Hepatocyte (in vitro differentiated cells): ENCODE results near the gene HSD17B2. TPM values are rescaled to one million over a fixed set of nuclear protein-coding genes. Genes with fewer than 3 reads are reported as not detected.

Experiments used
- DNase-seq: peaks from one replicate; pipeline ENCODE4 v3.0.0-alpha.2; 2016; ENCODE audit warnings: low spot score
- H2AFZ ChIP-seq: fragments of 200-600 bp; sonication (generic); 2 replicates; pipeline ENCODE4 v1.6.0; 2016; ENCODE audit warnings: antibody characterized with exemption, mild to moderate bottlenecking
- H3K27ac ChIP-seq: fragments of 200-600 bp; sonication (generic); 2 replicates; pipeline ENCODE4 v1.5.1; 2016; ENCODE audit warnings: mild to moderate bottlenecking
- H3K27me3 ChIP-seq: fragments of 200-600 bp; sonication (generic); 2 replicates; pipeline ENCODE4 v1.6.1; 2016
- H3K36me3 ChIP-seq: fragments of 200-600 bp; sonication (generic); replicated peaks from 2 replicates; pipeline ENCODE4 v1.5.1; 2016; ENCODE audit warnings: low read depth; ENCODE audit not compliant: insufficient read depth
- H3K4me1 ChIP-seq: fragments of 200-600 bp; sonication (generic); 2 replicates; pipeline ENCODE4 v1.5.1; 2016; ENCODE audit warnings: mild to moderate bottlenecking, moderate library complexity; ENCODE audit not compliant: insufficient read depth
- H3K4me2 ChIP-seq: fragments of 200-600 bp; sonication (generic); 2 replicates; pipeline ENCODE4 v1.6.0; 2016
- H3K4me3 ChIP-seq: fragments of 200-600 bp; sonication (generic); 2 replicates; pipeline ENCODE4 v1.5.1; 2016; ENCODE audit warnings: mild to moderate bottlenecking
- H3K79me2 ChIP-seq: fragments of 200-600 bp; sonication (generic); 2 replicates; pipeline ENCODE4 v1.6.0; 2017; ENCODE audit warnings: mild to moderate bottlenecking
- H3K9me2 ChIP-seq: fragments of 200-600 bp; sonication (generic); replicated peaks from 2 replicates; pipeline ENCODE4 v1.6.0; 2017; ENCODE audit warnings: mild to moderate bottlenecking; ENCODE audit not compliant: insufficient read depth
- H3K9me3 ChIP-seq: fragments of 200-600 bp; sonication (generic); 2 replicates; pipeline ENCODE4 v1.5.1; 2016; ENCODE audit warnings: low read depth, mild to moderate bottlenecking
- H4K20me1 ChIP-seq: fragments of 200-600 bp; sonication (generic); 2 replicates; pipeline ENCODE4 v1.6.0; 2016; ENCODE audit warnings: mild to moderate bottlenecking; ENCODE audit not compliant: insufficient read depth, poor library complexity, severe bottlenecking
- CTCF ChIP-seq: fragments of 200-600 bp; sonication (generic); IDR thresholded peaks from 2 replicates; pipeline ENCODE4 v1.5.1; 2016; ENCODE audit warnings: antibody characterized with exemption, mild to moderate bottlenecking; ENCODE audit not compliant: poor library complexity
- EZH2 ChIP-seq: fragments of 200-600 bp; sonication (generic); IDR thresholded peaks from 2 replicates; pipeline ENCODE4 v1.6.1; 2016; ENCODE audit warnings: antibody characterized with exemption, mild to moderate bottlenecking, borderline replicate concordance
- EZH2phosphoT487 ChIP-seq: fragments of 200-600 bp; sonication (generic); IDR thresholded peaks from one replicate; pipeline ENCODE4 v1.6.1; 2018; ENCODE audit warnings: antibody characterized with exemption, mild to moderate bottlenecking, low read depth, moderate library complexity; ENCODE audit not compliant: unreplicated experiment, severe bottlenecking
- WGBS: methylation state at CpG from one replicate; pipeline ENCODE4 v1.1.6; 2016; ENCODE audit warnings: low lambda C conversion rate; ENCODE audit errors: missing lambda C conversion rate; 5-methylcytosine and 5-hydroxymethylcytosine counted together
- polyA plus RNA-seq: library from polyadenylated mRNA; unstranded; fragments of >200 nt; fragmentation: Nextera tagmentation; extraction: Ambion mirVana; gene quantifications from 2 replicates; pipeline ENCODE4 v1.2.1, GENCODE V29; 2016
- total RNA-seq: library from RNA; depleted of rRNA; stranded (reverse); fragments of >200 nt; gene quantifications from 2 replicates; pipeline ENCODE4 v1.2.3, GENCODE V29; 2014

The HSD17B2 gene
- total and polyA plus RNA-seq, 2 experiments from 2014 or later: 75.6 to 91.1 TPM

GRCh38 chr16:82094942-82095540 lies 60.0 kb downstream of the HSD17B2 start:
- Histone ChIP-seq H3K36me3 (no peaks in the 10 kb centered on the region), H3K4me2 (no peak overlapping the region)

GRCh38 chr16:82096641-82097040 lies 61.6 kb downstream of the HSD17B2 start:
- WGBS: 100% methylated on average over 3 of the region's 3 CpGs
- H3K9me3 ChIP-seq: no peaks in the 10 kb centered on the region
- H3K27ac ChIP-seq: no peak overlapping the region
- no peaks in the 10 kb centered on the region for H4K20me1 ChIP-seq
- peaks cover 2% of the 10 kb centered on the region for H3K4me1 ChIP-seq
- DNase-seq: no peak
- no peaks in the 10 kb centered on the region for H3K36me3 ChIP-seq
- H2AFZ ChIP-seq: no peak overlapping the region
- H3K79me2 ChIP-seq: no peaks in the 10 kb centered on the region
- no peak for TF ChIP-seq EZH2phosphoT487
- no peak for TF ChIP-seq CTCF
- TF ChIP-seq EZH2: no peak
- H3K4me2 ChIP-seq: no peak overlapping the region
- no peaks in the 10 kb centered on the region for H3K27me3 ChIP-seq
- no peak overlapping the region for H3K4me3 ChIP-seq
- no peaks in the 10 kb centered on the region for H3K9me2 ChIP-seq

More at GRCh38 chr16:82094942-82095540, 60.0 kb downstream of the HSD17B2 start:
- Histone ChIP-seq H3K4me3 (no peak overlapping the region), H3K9me3 (no peaks in the 10 kb centered on the region), H3K9me2 (no peaks in the 10 kb centered on the region), H3K79me2 (no peaks in the 10 kb centered on the region), H2AFZ (no peak overlapping the region), H3K4me1 (peaks cover 4% of the 10 kb centered on the region), H3K27me3 (no peaks in the 10 kb centered on the region), H3K27ac (no peak overlapping the region), H4K20me1 (no peaks in the 10 kb centered on the region)
- no peak for TF ChIP-seq EZH2phosphoT487
- no peak for TF ChIP-seq EZH2
- TF ChIP-seq CTCF: no peak
- no peak for DNase-seq
- WGBS: 51% methylated on average over 8 of the region's 8 CpGs

- no peaks in the 10 kb centered on the region for H3K4me1 ChIP-seq
- no peak overlapping the region for H3K4me2 ChIP-seq
- no peaks in the 10 kb centered on the region for H3K9me3 ChIP-seq
- no peaks in the 10 kb centered on the region for H3K27me3 ChIP-seq
- no peak for DNase-seq
- no peaks in the 10 kb centered on the region for H3K36me3 ChIP-seq
- no peak overlapping the region for H3K27ac ChIP-seq
- TF ChIP-seq EZH2phosphoT487: no peak
- H2AFZ ChIP-seq: no peak overlapping the region
- WGBS: 96% methylated on average over 8 of the region's 8 CpGs
- H3K9me2 ChIP-seq: no peaks in the 10 kb centered on the region
- H3K4me3 ChIP-seq: no peak overlapping the region
- no peaks in the 10 kb centered on the region for H4K20me1 ChIP-seq
- no peaks in the 10 kb centered on the region for H3K79me2 ChIP-seq
These were observed 70.1 kb downstream of the HSD17B2 start for GRCh38 chr16:82105107-82105506.

- TF ChIP-seq CTCF: no peak
- TF ChIP-seq EZH2phosphoT487: no peak
- TF ChIP-seq EZH2: no peak
- H3K79me2 ChIP-seq: no peaks in the 10 kb centered on the region
- H3K9me2 ChIP-seq: no peaks in the 10 kb centered on the region
- H3K4me3 ChIP-seq: no peak overlapping the region
- no peak overlapping the region for H3K4me2 ChIP-seq
- H3K27me3 ChIP-seq: no peaks in the 10 kb centered on the region
- H3K4me1 ChIP-seq: no peaks in the 10 kb centered on the region
- no peak overlapping the region for H3K27ac ChIP-seq
- H2AFZ ChIP-seq: no peak overlapping the region
- H3K9me3 ChIP-seq: no peaks in the 10 kb centered on the region
- WGBS: 93% methylated on average over 2 of the region's 2 CpGs
- DNase-seq: no peak
- no peaks in the 10 kb centered on the region for H3K36me3 ChIP-seq
- no peaks in the 10 kb centered on the region for H4K20me1 ChIP-seq
These were observed 73.0 kb downstream of the HSD17B2 start for GRCh38 chr16:82108100-82108499.
